Common myeloid progenitor, CD34-positive (primary cell): ENCODE data around the gene ATP11A.

Experiments used
- CTCF ChIA-PET: fragments of 350-600 bp; sonication (Branson Sonifier 250); formaldehyde crosslinking; loops from one replicate; lab custom pipeline; 2021; ENCODE audit warnings: antibody characterized with exemption; lab: Charles Lee
- POLR2A ChIA-PET: fragments of 350-600 bp; sonication (Branson Sonifier 250); formaldehyde crosslinking; loops from one replicate; lab custom pipeline; 2021; ENCODE audit warnings: antibody characterized with exemption; lab: Charles Lee
- DNase-seq, 3 donors: peaks; one replicate each; pipeline versions ENCODE4 v3.0.0 to v3.0.0-alpha.2; 2013
- H3K27ac ChIP-seq, 2 experiments: 1 replicate in 1 of 2; 2 replicates in 1 of 2; pipeline ENCODE4 v1.7.0; 2013; ENCODE audit warnings: inconsistent platforms in 2 of 2, low read length in 2 of 2, mild to moderate bottlenecking in 2 of 2, low read depth in 1 of 2, moderate library complexity in 1 of 2; ENCODE audit not compliant: severe bottlenecking in 2 of 2, insufficient read depth in 1 of 2, poor library complexity in 1 of 2
- H3K27me3 ChIP-seq, 5 experiments: replicated peaks in 2 of 5; 1 replicate in 3 of 5; 2 replicates in 2 of 5; pipeline versions ENCODE4 v1.6.1 to v1.7.0; 2013; ENCODE audit warnings: low read length in 4 of 5, mild to moderate bottlenecking in 2 of 5, moderate library complexity in 2 of 5, inconsistent platforms in 1 of 5; ENCODE audit not compliant: insufficient read depth in 5 of 5, control insufficient read depth in 4 of 5
- H3K36me3 ChIP-seq, 4 experiments: 1 replicate in 2 of 4; 2 replicates in 2 of 4; pipeline versions ENCODE4 v1.6.1 to v1.7.0; 2013; ENCODE audit warnings: low read length in 3 of 4, control low read depth in 1 of 4, mild to moderate bottlenecking in 1 of 4; ENCODE audit not compliant: control insufficient read depth in 4 of 4, insufficient read depth in 4 of 4
- H3K4me1 ChIP-seq, 4 experiments: 1 replicate in 3 of 4; 2 replicates in 1 of 4; pipeline versions ENCODE4 v1.6.1 to v1.7.1; 2013; ENCODE audit warnings: low read length in 3 of 4, mild to moderate bottlenecking in 3 of 4, control low read depth in 1 of 4, inconsistent platforms in 1 of 4, moderate library complexity in 1 of 4; ENCODE audit not compliant: control insufficient read depth in 4 of 4, insufficient read depth in 4 of 4; ENCODE audit errors: control extremely low read depth in 1 of 4
- H3K4me3 ChIP-seq, 7 experiments: 1 replicate in 4 of 7; 2 replicates in 3 of 7; pipeline versions ENCODE4 v1.5.1 to v1.7.0; 2013; ENCODE audit warnings: mild to moderate bottlenecking in 7 of 7, low read length in 6 of 7, moderate library complexity in 6 of 7, inconsistent platforms in 2 of 7, low read depth in 2 of 7, control low read depth in 1 of 7; ENCODE audit not compliant: insufficient read depth in 4 of 7, control insufficient read depth in 1 of 7; ENCODE audit errors: extremely low read depth in 1 of 7
- H3K9me3 ChIP-seq, 5 experiments: 1 replicate in 4 of 5; 2 replicates in 1 of 5; pipeline versions ENCODE4 v1.6.1 to v1.7.1; 2013; ENCODE audit warnings: low read length in 4 of 5, mild to moderate bottlenecking in 2 of 5, inconsistent platforms in 1 of 5, low read depth in 1 of 5, moderate library complexity in 1 of 5; ENCODE audit not compliant: control insufficient read depth in 4 of 5, insufficient read depth in 2 of 5; ENCODE audit errors: control extremely low read depth in 1 of 5
- WGBS: methylation state at CpG from one replicate; pipeline ENCODE4 v1.1.5; 2013; ENCODE audit not compliant: insufficient coverage; 5-methylcytosine and 5-hydroxymethylcytosine counted together

The ATP11A gene

GRCh38 chr13:112685896-112686295 is 3.9 kb upstream of the ATP11A start:
- Histone ChIP-seq H3K4me1 (peaks cover 1 to 22% (median 18%) of the 10 kb centered on the region in 4 experiments), H3K4me3 (no peak overlapping the region), H3K36me3 (no peaks in the 10 kb centered on the region), H3K27ac (no peak overlapping the region), H3K27me3 (no peaks in the 10 kb centered on the region), H3K9me3 (no peaks in the 10 kb centered on the region)
- 83% methylated on average over 3 of the region's 4 CpGs for WGBS
- DNase-seq: no peak
- ChIA-PET POLR2A (no interaction called here), CTCF (interaction anchor here (1.6 kb wide), 1 partner anchor 9 kb away, joined by 4 read pairs; no protein-coding TSS in a partner anchor)

- ChIA-PET CTCF (interaction anchor here (1.6 kb wide), 1 partner anchor 10 kb away, joined by 4 read pairs; no protein-coding TSS in a partner anchor), POLR2A (interaction anchor here (0.7 kb wide), 1 partner anchor 984 kb away, joined by 3 read pairs; no protein-coding TSS in a partner anchor)
- Histone ChIP-seq H3K27me3 (peaks cover 0 to 3% (median 0%) of the 10 kb centered on the region in 5 experiments), H3K4me1 (peaks cover 2 to 25% (median 23%) of the 10 kb centered on the region in 4 experiments), H3K27ac (no peak overlapping the region), H3K36me3 (no peaks in the 10 kb centered on the region), H3K9me3 (no peaks in the 10 kb centered on the region), H3K4me3 (no peak overlapping the region)
- no peak for DNase-seq
- 92% methylated on average over 5 of the region's 7 CpGs for WGBS
Observed at GRCh38 chr13:112686364-112686763, 3.5 kb upstream of the ATP11A start.

GRCh38 chr13:112686987-112687386 is 2.9 kb upstream of the ATP11A start:
- no peak overlapping the region for H3K27ac ChIP-seq
- POLR2A ChIA-PET: interaction anchor here (0.7 kb wide), 1 partner anchor 983 kb away, joined by 3 read pairs; no protein-coding TSS in a partner anchor
- no peak overlapping the region for H3K4me3 ChIP-seq
- no peaks in the 10 kb centered on the region for H3K36me3 ChIP-seq
- H3K27me3 ChIP-seq: peaks cover 0 to 9% (median 3%) of the 10 kb centered on the region in 5 experiments
- no peak for DNase-seq
- 99% methylated on average over 9 of the region's 9 CpGs for WGBS
- peaks cover 5 to 32% (median 29%) of the 10 kb centered on the region in 4 experiments for H3K4me1 ChIP-seq
- H3K9me3 ChIP-seq: no peaks in the 10 kb centered on the region
- CTCF ChIA-PET: no interaction called here

GRCh38 chr13:112687836-112688559 is 1.8 kb upstream of the ATP11A start:
- CTCF ChIA-PET: interaction anchor here (0.9 to 1.5 kb wide), 2 partner anchors 9 to 48 kb away, joined by 3 read pairs; no protein-coding TSS in a partner anchor

GRCh38 chr13:112688560-112689302 is 1.1 kb upstream of the ATP11A start:
- ChIA-PET CTCF (interaction anchor here (1.5 kb wide), 1 partner anchor 49 kb away, joined by 3 read pairs; no protein-coding TSS in a partner anchor), POLR2A (no interaction called here)
- Histone ChIP-seq H3K27ac (no peak overlapping the region), H3K9me3 (no peaks in the 10 kb centered on the region), H3K4me3 (peak overlapping the region; percentile 54 to 78 (median 72)), H3K27me3 (peaks cover 0 to 17% (median 7%) of the 10 kb centered on the region in 5 experiments), H3K4me1 (peaks cover 5 to 40% (median 30%) of the 10 kb centered on the region in 4 experiments), H3K36me3 (no peaks in the 10 kb centered on the region)
- peak in 2 of 3 donors; percentile 29 to 45 for DNase-seq
- WGBS: 37% methylated on average over 10 of the region's 15 CpGs

More at GRCh38 chr13:112687836-112688559, 1.8 kb upstream of the ATP11A start:
- Histone ChIP-seq H3K27ac (no peak overlapping the region), H3K9me3 (no peaks in the 10 kb centered on the region), H3K4me1 (peaks cover 5 to 37% (median 30%) of the 10 kb centered on the region in 4 experiments), H3K36me3 (no peaks in the 10 kb centered on the region), H3K27me3 (peaks cover 0 to 13% (median 7%) of the 10 kb centered on the region in 5 experiments), H3K4me3 (no peak overlapping the region)
- WGBS: 96% methylated on average over 8 of the region's 10 CpGs
- DNase-seq: no peak
- POLR2A ChIA-PET: no interaction called here

- Histone ChIP-seq H3K4me3 (peak overlapping the region; percentile 54 to 78 (median 72)), H3K36me3 (no peaks in the 10 kb centered on the region), H3K27me3 (peaks cover 0 to 17% (median 7%) of the 10 kb centered on the region in 5 experiments), H3K4me1 (peaks cover 5 to 48% (median 30%) of the 10 kb centered on the region in 4 experiments), H3K9me3 (no peaks in the 10 kb centered on the region), H3K27ac (peak overlapping the region in 1 of 2 experiments; percentile 34)
- ChIA-PET POLR2A (interaction anchor here (0.6 kb wide), 1 partner anchor 55 kb away, joined by 3 read pairs; no protein-coding TSS in a partner anchor), CTCF (interaction anchor here (1.2 kb wide), 1 partner anchor 184 kb away, joined by 3 read pairs; no protein-coding TSS in a partner anchor)
- peak in 2 of 3 donors; percentile 49 to 58 for DNase-seq
- 0% methylated on average over 74 of the region's 77 CpGs for WGBS
Observed at GRCh38 chr13:112690283-112690929, 568 bp downstream of the ATP11A start.
